Activated CD4-positive, alpha-beta T cell treated with anti-CD3 and anti-CD28 coated beads for 4 hours (primary cell): ENCODE results near the gene TMED5.
"Not testable (repeated sequence)": the region's sequence is repeated elsewhere in the genome, so short reads cannot be mapped to it uniquely, and the experiment has no call there.

ENCODE experiments used
- DNase-seq, 2 donors: peaks; one replicate each; pipeline ENCODE4 v3.0.0-alpha.2; 2020

Gene TMED5

GRCh38 chr1:93179886-93180722 lies at the start of gene TMED5:
Gene TMED5, minus strand, starts transcription at chr1:93180413. Its CDS starts 171 bp downstream, at chr1:93180242.
- peak; percentile 93 for DNase-seq

- no peak for DNase-seq
Measured at GRCh38 chr1:93223023-93223675, 42.9 kb upstream of the TMED5 start.

- no peak for DNase-seq
Measured at GRCh38 chr1:93221913-93222312, 41.7 kb upstream of the TMED5 start.

- DNase-seq: not testable (repeated sequence)
Measured at GRCh38 chr1:93220716-93221115, 40.5 kb upstream of the TMED5 start.

GRCh38 chr1:93219443-93219842 lies 39.2 kb upstream of the TMED5 start:
- peak; percentile 8 to 9 for DNase-seq

GRCh38 chr1:93215322-93215721 lies 35.1 kb upstream of the TMED5 start:
- DNase-seq: no peak

- no peak for DNase-seq
Measured at GRCh38 chr1:93207211-93207610, 27.0 kb upstream of the TMED5 start.

- no peak for DNase-seq
Measured at GRCh38 chr1:93206567-93206954, 26.3 kb upstream of the TMED5 start.

- DNase-seq: no peak
Measured at GRCh38 chr1:93205892-93206566, 25.8 kb upstream of the TMED5 start.

GRCh38 chr1:93200714-93201113 lies 20.5 kb upstream of the TMED5 start:
- DNase-seq: no peak

- DNase-seq: no peak
Measured at GRCh38 chr1:93200086-93200620, 19.9 kb upstream of the TMED5 start.

- DNase-seq: no peak
Measured at GRCh38 chr1:93199150-93199549, 18.9 kb upstream of the TMED5 start.

GRCh38 chr1:93196591-93196990 lies 16.4 kb upstream of the TMED5 start:
- DNase-seq: no peak

GRCh38 chr1:93194231-93194990 lies 14.2 kb upstream of the TMED5 start:
- no peak for DNase-seq

GRCh38 chr1:93190432-93190831 lies 10.2 kb upstream of the TMED5 start:
- no peak for DNase-seq

GRCh38 chr1:93186667-93187066 lies 6.5 kb upstream of the TMED5 start:
- DNase-seq: no peak

- peak; percentile 61 to 74 for DNase-seq
Measured at GRCh38 chr1:93180723-93181613, 755 bp upstream of the TMED5 start, which contains the start of gene CCDC18. Gene CCDC18, plus strand, starts transcription at chr1:93180724. Its CDS starts 2,638 bp downstream, at chr1:93183362.

- DNase-seq: no peak
Measured at GRCh38 chr1:93178418-93178817, 1.8 kb downstream of the TMED5 start.

- DNase-seq: no peak
Measured at GRCh38 chr1:93177991-93178390, 2.2 kb downstream of the TMED5 start.

- not testable (repeated sequence) for DNase-seq
Measured at GRCh38 chr1:93174638-93175037, 5.6 kb downstream of the TMED5 start.

GRCh38 chr1:93172778-93173177 lies 7.4 kb downstream of the TMED5 start:
- DNase-seq: no peak
